H9 (cell line): ENCODE results near the gene LRRC61. TPM values are rescaled to one million over a fixed set of nuclear protein-coding genes. Genes with fewer than 3 reads are reported as not detected.
A peak's percentile ranks its signal among the peaks of the same experiment; 100 is the strongest.

Experiments
- DNase-seq: peaks from one replicate; pipeline ENCODE4 v3.0.0-alpha.2; 2017
- H2AFZ ChIP-seq: one replicate; pipeline ENCODE4 v1.6.1; 2013; ENCODE audit warnings: mild to moderate bottlenecking, low read length, control low read depth, moderate library complexity
- H2AK5ac ChIP-seq: 2 replicates; pipeline ENCODE4 v1.6.1; 2013; ENCODE audit warnings: low read length, control low read depth, mixed read lengths; ENCODE audit not compliant: insufficient read length
- H2BK120ac ChIP-seq: one replicate; pipeline ENCODE4 v1.6.1; 2013; ENCODE audit warnings: low read depth, mild to moderate bottlenecking, low read length, control low read depth, inconsistent platforms; ENCODE audit not compliant: poor library complexity, severe bottlenecking
- H2BK12ac ChIP-seq: 2 replicates; pipeline ENCODE4 v1.6.1; 2013; ENCODE audit warnings: low read length, control low read depth, mixed read lengths, low read depth; ENCODE audit not compliant: insufficient read length
- H2BK15ac ChIP-seq: 2 replicates; pipeline ENCODE4 v1.6.1; 2013; ENCODE audit warnings: low read depth, low read length, control low read depth
- H2BK20ac ChIP-seq: one replicate; pipeline ENCODE4 v1.6.1; 2013; ENCODE audit warnings: low read depth, mild to moderate bottlenecking, low read length, control low read depth, inconsistent platforms; ENCODE audit not compliant: poor library complexity, severe bottlenecking
- H2BK5ac ChIP-seq: 2 replicates; pipeline ENCODE4 v1.6.1; 2013; ENCODE audit warnings: low read length, control low read depth, mixed read lengths; ENCODE audit not compliant: insufficient read length
- H3K14ac ChIP-seq: 2 replicates; pipeline ENCODE4 v1.6.1; 2013; ENCODE audit warnings: low read length, control low read depth; ENCODE audit not compliant: insufficient read depth
- H3K18ac ChIP-seq: 2 replicates; pipeline ENCODE4 v1.6.1; 2013; ENCODE audit warnings: low read depth, mild to moderate bottlenecking, mixed read lengths, low read length, control low read depth; ENCODE audit not compliant: insufficient read length
- H3K23ac ChIP-seq: 2 replicates; pipeline ENCODE4 v1.6.1; 2013; ENCODE audit warnings: low read length, control low read depth, mixed read lengths, low read depth; ENCODE audit not compliant: insufficient read length
- H3K23me2 ChIP-seq: 2 replicates; pipeline ENCODE4 v1.6.1; 2013; ENCODE audit warnings: low read depth, mild to moderate bottlenecking, mixed read lengths, low read length, control low read depth; ENCODE audit not compliant: insufficient read length, poor library complexity, severe bottlenecking
- H3K27ac ChIP-seq: 2 replicates; pipeline ENCODE4 v1.5.1; 2013; ENCODE audit warnings: low read length, control low read depth, mixed read lengths, low read depth; ENCODE audit not compliant: insufficient read length
- H3K27me3 ChIP-seq: 2 replicates; pipeline ENCODE4 v1.6.1; 2013; ENCODE audit warnings: low read length, control low read depth, inconsistent platforms; ENCODE audit not compliant: insufficient read depth
- H3K4ac ChIP-seq: 2 replicates; pipeline ENCODE4 v1.6.1; 2013; ENCODE audit warnings: low read depth, mild to moderate bottlenecking, control low read depth, inconsistent platforms, low read length, moderate library complexity
- H3K4me1 ChIP-seq: 2 replicates; pipeline ENCODE4 v1.6.1; 2013; ENCODE audit warnings: low read length, control low read depth, inconsistent platforms; ENCODE audit not compliant: insufficient read depth
- H3K4me2 ChIP-seq: 2 replicates; pipeline ENCODE4 v1.6.1; 2013; ENCODE audit warnings: low read length, control low read depth, mixed read lengths; ENCODE audit not compliant: insufficient read length, insufficient read depth
- H3K56ac ChIP-seq: 2 replicates; pipeline ENCODE4 v1.6.1; 2013; ENCODE audit warnings: low read depth, mild to moderate bottlenecking, mixed read lengths, low read length, control low read depth; ENCODE audit not compliant: insufficient read length
- H3K79me1 ChIP-seq: 2 replicates; pipeline ENCODE4 v1.6.1; 2013; ENCODE audit warnings: low read depth, mild to moderate bottlenecking, moderate library complexity, low read length, control low read depth, inconsistent platforms; ENCODE audit not compliant: insufficient read depth, poor library complexity, severe bottlenecking
- H3K79me2 ChIP-seq: 2 replicates; pipeline ENCODE4 v1.6.1; 2013; ENCODE audit warnings: low read length, control low read depth, inconsistent platforms; ENCODE audit not compliant: insufficient read depth
- H3K9ac ChIP-seq: 2 replicates; pipeline ENCODE4 v1.6.1; 2013; ENCODE audit warnings: low read length, control low read depth, mixed read lengths; ENCODE audit not compliant: insufficient read length; ENCODE audit errors: extremely low read depth
- H3K9me3 ChIP-seq: one replicate; pipeline ENCODE4 v1.6.1; 2013; ENCODE audit warnings: low read depth, low read length, inconsistent platforms; ENCODE audit not compliant: control insufficient read depth
- H3T11ph ChIP-seq: one replicate; pipeline ENCODE4 v1.6.1; 2013; ENCODE audit warnings: mild to moderate bottlenecking, low read length, control low read depth, inconsistent platforms
- H4K20me1 ChIP-seq: one replicate; pipeline ENCODE4 v1.6.1; 2013; ENCODE audit not compliant: control insufficient read depth, insufficient read length, insufficient read depth
- H4K5ac ChIP-seq: 2 replicates; pipeline ENCODE4 v1.6.1; 2013; ENCODE audit warnings: low read depth, mild to moderate bottlenecking, mixed read lengths, low read length, control low read depth; ENCODE audit not compliant: insufficient read length
- H4K8ac ChIP-seq: replicated peaks from 2 replicates; pipeline ENCODE4 v1.6.1; 2013; ENCODE audit warnings: low read length, control low read depth, mixed read lengths, low read depth; ENCODE audit not compliant: insufficient read length
- H4K91ac ChIP-seq: 2 replicates; pipeline ENCODE4 v1.6.1; 2013; ENCODE audit warnings: low read depth, mild to moderate bottlenecking, moderate library complexity, mixed read lengths, low read length, control low read depth; ENCODE audit not compliant: insufficient read length
- H3K27ac Mint-ChIP-seq, 3 experiments: 2 replicates in 2 of 3; 3 replicates in 1 of 3; pipeline ENCODE4 v1.8.0; 2020 to 2021; ENCODE audit warnings: mixed read lengths in 3 of 3, mild to moderate bottlenecking in 1 of 3, moderate library complexity in 1 of 3
- H3K27me3 Mint-ChIP-seq: 2 replicates; pipeline ENCODE4 v1.8.0; 2021; ENCODE audit warnings: low read depth, mild to moderate bottlenecking, moderate library complexity, mixed read lengths
- H3K36me3 Mint-ChIP-seq, 3 experiments: 2 replicates in 2 of 3; 3 replicates in 1 of 3; pipeline ENCODE4 v1.8.0; 2020 to 2021; ENCODE audit warnings: low read depth in 3 of 3, mixed read lengths in 3 of 3; ENCODE audit not compliant: insufficient read depth in 1 of 3
- H3K4me1 Mint-ChIP-seq, 2 experiments: 2 replicates each; pipeline ENCODE4 v1.8.0; 2020; ENCODE audit warnings: mixed read lengths in 2 of 2
- H3K4me3 Mint-ChIP-seq, 2 experiments: 2 replicates in 1 of 2; 3 replicates in 1 of 2; pipeline ENCODE4 v1.8.0; 2020 to 2021; ENCODE audit warnings: mild to moderate bottlenecking in 2 of 2, mixed read lengths in 2 of 2, moderate library complexity in 1 of 2
- H3K9me3 Mint-ChIP-seq, 2 experiments: 2 replicates in 1 of 2; 3 replicates in 1 of 2; pipeline ENCODE4 v1.8.0; 2020; ENCODE audit warnings: mild to moderate bottlenecking in 2 of 2, mixed read lengths in 2 of 2, moderate library complexity in 1 of 2
- CTCF ChIP-seq: fragments of 200-600 bp; sonication (generic); conservative IDR thresholded peaks from 3 replicates; pipeline ENCODE4 v1.8.0; 2021; ENCODE audit warnings: antibody characterized with exemption, mild to moderate bottlenecking
- WGBS: extraction: QIAGEN DNeasy Blood & Tissue Kit; methylation state at CpG from one replicate; pipeline ENCODE4 v1.1.7; 2013; ENCODE audit warnings: missing lambda C conversion rate, low lambda C conversion rate, mixed read lengths; ENCODE audit not compliant: insufficient read length; ENCODE audit errors: extremely low coverage; 5-methylcytosine and 5-hydroxymethylcytosine counted together
- total RNA-seq: library from RNA; stranded (reverse); gene quantifications from 2 replicates; pipeline ENCODE4 v1.2.1, GENCODE V29; 2021

LRRC61 gene
- total RNA-seq, 1 experiment from 2014 or later: 24.4 TPM

- no peak overlapping the region for H3K56ac ChIP-seq
- peak overlapping the region; percentile 2 to 70 (median 44); a peak in 4 of 7 replicates for H3K27ac Mint-ChIP-seq
- H2AFZ ChIP-seq: no peak overlapping the region
- H3K4me3 Mint-ChIP-seq: no peak overlapping the region; a peak in 1 of 5 replicates
- peaks cover 16% of the 10 kb centered on the region for H3K23me2 ChIP-seq
- no peak overlapping the region for H2BK12ac ChIP-seq
- no peak for DNase-seq
- H3K27me3 ChIP-seq: no peaks in the 10 kb centered on the region
- H3K9me3 Mint-ChIP-seq: no peaks in the 10 kb centered on the region
- peaks cover 12% of the 10 kb centered on the region; the same call in 1 of the 2 replicates for H3K79me2 ChIP-seq
- TF ChIP-seq CTCF: no peak
- no peak overlapping the region for H3K9ac ChIP-seq
- 0 out of 2 replicates have a peak, but pooled peaks cover 3% of the 10 kb centered on the region for H3K4me1 ChIP-seq
- peak overlapping the region; percentile 1 for H3K18ac ChIP-seq
- H4K8ac ChIP-seq: no peak overlapping the region
- no peak overlapping the region for H4K5ac ChIP-seq
- H2BK20ac ChIP-seq: no peak overlapping the region
- H2BK5ac ChIP-seq: no peak overlapping the region
- no peak overlapping the region for H3K27ac ChIP-seq
- H2AK5ac ChIP-seq: no peak overlapping the region
- WGBS: no CpG with 5 or more reads among the region's 5 CpGs
- no peak overlapping the region for H3K4ac ChIP-seq
- peaks cover 56 to 59% of the 10 kb centered on the region in 2 experiments for H3K4me1 Mint-ChIP-seq
- no peak overlapping the region for H2BK120ac ChIP-seq
- no peak overlapping the region for H4K91ac ChIP-seq
- no peaks in the 10 kb centered on the region for H4K20me1 ChIP-seq
- no peak overlapping the region for H3K23ac ChIP-seq
- no peak overlapping the region for H2BK15ac ChIP-seq
- H3K4me2 ChIP-seq: no peak overlapping the region
- no peaks in the 10 kb centered on the region for H3K9me3 ChIP-seq
- H3K27me3 Mint-ChIP-seq: peaks cover 1% of the 10 kb centered on the region
- peaks cover 7% of the 10 kb centered on the region for H3K79me1 ChIP-seq
- H3T11ph ChIP-seq: no peak overlapping the region
- peaks cover 5 to 16% (median 10%) of the 10 kb centered on the region in 3 experiments; a peak in 6 of 7 replicates for H3K36me3 Mint-ChIP-seq
- H3K14ac ChIP-seq: peak overlapping the region; percentile 4; the same call in 1 of the 2 replicates
These were observed 42.7 kb downstream of the LRRC61 start for GRCh38 chr7:150365673-150366398.
